Measurements from ENCODE around the gene FCMR. TPM values are rescaled to one million over a fixed set of nuclear protein-coding genes. Genes with fewer than 3 reads are reported as not detected.

FCMR gene
- total and polyA plus RNA-seq, 4 donors = 0.70 to 3.6 (median 1.7) TPM

- DNase-seq (ENCODE audit: low spot score) = no peak
- Histone ChIP-seq H3K36me3 (ENCODE audit: control insufficient read depth in 4 of 4, insufficient read depth in 3 of 4, low read depth in 1 of 4, low read length in 3 of 4) (no peaks in the 10 kb centered on the region), H3K27ac (ENCODE audit: low read depth in 1 of 2, low read length in 2 of 2) (no peak overlapping the region), H3K4me1 (ENCODE audit: control insufficient read depth in 4 of 4, insufficient read depth in 4 of 4, low read length in 3 of 4) (no peaks in the 10 kb centered on the region), H3K9me3 (ENCODE audit: control insufficient read depth in 4 of 4, low read length in 3 of 4) (peaks cover 6 to 8% (median 7%) of the 10 kb centered on the region in 4 donors), H3K27me3 (ENCODE audit: control insufficient read depth in 4 of 4, insufficient read depth in 4 of 4, low read length in 3 of 4) (no peaks in the 10 kb centered on the region), H3K4me3 (ENCODE audit: low read depth in 1 of 3, low read length in 3 of 3) (peak overlapping the region in 2 of 3 donors; percentile 4 to 20), H3K9ac (ENCODE audit: low read depth in 1 of 2, low read length in 2 of 2) (no peak overlapping the region)
- TF ChIP-seq HNF4G (IDR thresholded peaks at IDR 0.05) = no peak
- no peak for TF ChIP-seq SP1 (IDR thresholded peaks at IDR 0.05)
- no peak for TF ChIP-seq CTCF (IDR thresholded peaks at IDR 0.05; ENCODE audit: low read depth, low read length, missing input control)
- no peak for TF ChIP-seq RXRA (IDR thresholded peaks at IDR 0.05)
- TF ChIP-seq HNF4A (conservative IDR thresholded peaks at IDR 0.05) = no peak
- TF ChIP-seq TAF1 (conservative IDR thresholded peaks at IDR 0.05) = no peak
- TF ChIP-seq ATF3 (IDR thresholded peaks at IDR 0.05) = no peak
- no peak for TF ChIP-seq NR2F2 (IDR thresholded peaks at IDR 0.05)
- no peak for TF ChIP-seq REST (IDR thresholded peaks at IDR 0.05)
- TF ChIP-seq RAD21 (IDR thresholded peaks at IDR 0.05) = no peak
- TF ChIP-seq FOXA2 (IDR thresholded peaks at IDR 0.05) = no peak
- TF ChIP-seq GABPA (IDR thresholded peaks at IDR 0.05 in 1 of 2, conservative IDR thresholded peaks at IDR 0.05 in 1 of 2) = no peak
- no peak for TF ChIP-seq ZBTB33 (IDR thresholded peaks at IDR 0.05)
- no peak for TF ChIP-seq YY1 (IDR thresholded peaks at IDR 0.05)
- TF ChIP-seq MAX (IDR thresholded peaks at IDR 0.05) = no peak
- no peak for TF ChIP-seq EGR1 (IDR thresholded peaks at IDR 0.05; ENCODE audit: low read depth in 2 of 2)
Measured at GRCh38 chr1:206878456-206878855, 43.3 kb downstream of the FCMR start.

Measured in liver (tissue), 9 donors.